ENCODE data around the gene STX3. TPM values are rescaled to one million over a fixed set of nuclear protein-coding genes. Genes with fewer than 3 reads are reported as not detected.
A peak's percentile ranks its signal among the peaks of the same experiment; 100 is the strongest.

STX3 gene
- total and polyA plus RNA-seq, 2 of the 13 experiments (the other 11 are each of a cell fraction or from before 2014, with no cell fraction given) = 16.5 to 24.0 TPM

GRCh38 chr11:59753650-59754493 is 1.3 kb upstream of the STX3 start (continued):
- TF ChIP-seq NFYC (CRISPR knock-in tag; IDR thresholded peaks at IDR 0.05) (no peak; the same call in 1 of the 2 replicates), HIC2 (CRISPR knock-in tag; IDR thresholded peaks at IDR 0.05; ENCODE audit: low read depth) (peak; percentile 80), RARA (CRISPR knock-in tag; IDR thresholded peaks at IDR 0.05) (0 out of 2 replicates have a peak, but pooled peaks have one; percentile 26), ZNF614 (CRISPR knock-in tag; IDR thresholded peaks at IDR 0.05; ENCODE audit: borderline replicate concordance) (0 out of 2 replicates have a peak, but pooled peaks have one; percentile 38), HNF4G (IDR thresholded peaks at IDR 0.05; ENCODE audit: borderline replicate concordance, low read depth, low read length) (no peak), HNF4G (CRISPR knock-in tag; IDR thresholded peaks at IDR 0.05; ENCODE audit: borderline replicate concordance, low read depth) (no peak), THAP11 (CRISPR knock-in tag; IDR thresholded peaks at IDR 0.05) (peak; percentile 52; the same call in 1 of the 2 replicates), ZNF20 (CRISPR knock-in tag; IDR thresholded peaks at IDR 0.05) (0 out of 2 replicates have a peak, but pooled peaks have one; percentile 39), KDM1A (CRISPR knock-in tag; IDR thresholded peaks at IDR 0.05) (no peak), HOXD1 (CRISPR knock-in tag; IDR thresholded peaks at IDR 0.05) (no peak), ZBTB20 (CRISPR knock-in tag; IDR thresholded peaks at IDR 0.05; ENCODE audit: borderline replicate concordance, low read depth) (0 out of 2 replicates have a peak, but pooled peaks have one; percentile 29), ZNF296 (CRISPR knock-in tag; conservative IDR thresholded peaks at IDR 0.05) (no peak), SPEN (CRISPR knock-in tag; IDR thresholded peaks at IDR 0.05; ENCODE audit: low read depth) (0 out of 2 replicates have a peak, but pooled peaks have one; percentile 25), ZKSCAN1 (IDR thresholded peaks at IDR 0.05; ENCODE audit: low read length) (no peak), SKI (IDR thresholded peaks at IDR 0.05; ENCODE audit: partially characterized antibody) (no peak), ZNF331 (CRISPR knock-in tag; IDR thresholded peaks at IDR 0.05) (peak; percentile 63), ZNF12 (CRISPR knock-in tag; IDR thresholded peaks at IDR 0.05) (peak; percentile 28; the same call in 1 of the 2 replicates)
- TF ChIP-seq, protein P1, sequence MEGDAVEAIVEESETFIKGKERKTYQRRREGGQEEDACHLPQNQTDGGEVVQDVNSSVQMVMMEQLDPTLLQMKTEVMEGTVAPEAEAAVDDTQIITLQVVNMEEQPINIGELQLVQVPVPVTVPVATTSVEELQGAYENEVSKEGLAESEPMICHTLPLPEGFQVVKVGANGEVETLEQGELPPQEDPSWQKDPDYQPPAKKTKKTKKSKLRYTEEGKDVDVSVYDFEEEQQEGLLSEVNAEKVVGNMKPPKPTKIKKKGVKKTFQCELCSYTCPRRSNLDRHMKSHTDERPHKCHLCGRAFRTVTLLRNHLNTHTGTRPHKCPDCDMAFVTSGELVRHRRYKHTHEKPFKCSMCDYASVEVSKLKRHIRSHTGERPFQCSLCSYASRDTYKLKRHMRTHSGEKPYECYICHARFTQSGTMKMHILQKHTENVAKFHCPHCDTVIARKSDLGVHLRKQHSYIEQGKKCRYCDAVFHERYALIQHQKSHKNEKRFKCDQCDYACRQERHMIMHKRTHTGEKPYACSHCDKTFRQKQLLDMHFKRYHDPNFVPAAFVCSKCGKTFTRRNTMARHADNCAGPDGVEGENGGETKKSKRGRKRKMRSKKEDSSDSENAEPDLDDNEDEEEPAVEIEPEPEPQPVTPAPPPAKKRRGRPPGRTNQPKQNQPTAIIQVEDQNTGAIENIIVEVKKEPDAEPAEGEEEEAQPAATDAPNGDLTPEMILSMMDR (CRISPR knock-in tag; IDR thresholded peaks at IDR 0.05) = peak; percentile 91
- TF ChIP-seq, protein P2, sequence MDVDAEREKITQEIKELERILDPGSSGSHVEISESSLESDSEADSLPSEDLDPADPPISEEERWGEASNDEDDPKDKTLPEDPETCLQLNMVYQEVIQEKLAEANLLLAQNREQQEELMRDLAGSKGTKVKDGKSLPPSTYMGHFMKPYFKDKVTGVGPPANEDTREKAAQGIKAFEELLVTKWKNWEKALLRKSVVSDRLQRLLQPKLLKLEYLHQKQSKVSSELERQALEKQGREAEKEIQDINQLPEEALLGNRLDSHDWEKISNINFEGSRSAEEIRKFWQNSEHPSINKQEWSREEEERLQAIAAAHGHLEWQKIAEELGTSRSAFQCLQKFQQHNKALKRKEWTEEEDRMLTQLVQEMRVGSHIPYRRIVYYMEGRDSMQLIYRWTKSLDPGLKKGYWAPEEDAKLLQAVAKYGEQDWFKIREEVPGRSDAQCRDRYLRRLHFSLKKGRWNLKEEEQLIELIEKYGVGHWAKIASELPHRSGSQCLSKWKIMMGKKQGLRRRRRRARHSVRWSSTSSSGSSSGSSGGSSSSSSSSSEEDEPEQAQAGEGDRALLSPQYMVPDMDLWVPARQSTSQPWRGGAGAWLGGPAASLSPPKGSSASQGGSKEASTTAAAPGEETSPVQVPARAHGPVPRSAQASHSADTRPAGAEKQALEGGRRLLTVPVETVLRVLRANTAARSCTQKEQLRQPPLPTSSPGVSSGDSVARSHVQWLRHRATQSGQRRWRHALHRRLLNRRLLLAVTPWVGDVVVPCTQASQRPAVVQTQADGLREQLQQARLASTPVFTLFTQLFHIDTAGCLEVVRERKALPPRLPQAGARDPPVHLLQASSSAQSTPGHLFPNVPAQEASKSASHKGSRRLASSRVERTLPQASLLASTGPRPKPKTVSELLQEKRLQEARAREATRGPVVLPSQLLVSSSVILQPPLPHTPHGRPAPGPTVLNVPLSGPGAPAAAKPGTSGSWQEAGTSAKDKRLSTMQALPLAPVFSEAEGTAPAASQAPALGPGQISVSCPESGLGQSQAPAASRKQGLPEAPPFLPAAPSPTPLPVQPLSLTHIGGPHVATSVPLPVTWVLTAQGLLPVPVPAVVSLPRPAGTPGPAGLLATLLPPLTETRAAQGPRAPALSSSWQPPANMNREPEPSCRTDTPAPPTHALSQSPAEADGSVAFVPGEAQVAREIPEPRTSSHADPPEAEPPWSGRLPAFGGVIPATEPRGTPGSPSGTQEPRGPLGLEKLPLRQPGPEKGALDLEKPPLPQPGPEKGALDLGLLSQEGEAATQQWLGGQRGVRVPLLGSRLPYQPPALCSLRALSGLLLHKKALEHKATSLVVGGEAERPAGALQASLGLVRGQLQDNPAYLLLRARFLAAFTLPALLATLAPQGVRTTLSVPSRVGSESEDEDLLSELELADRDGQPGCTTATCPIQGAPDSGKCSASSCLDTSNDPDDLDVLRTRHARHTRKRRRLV (CRISPR knock-in tag; IDR thresholded peaks at IDR 0.05) = no peak
